NCI-H774 (cell line): ENCODE measurements around the gene CRIP2.

ENCODE experiments used
- DNase-seq: peaks from one replicate; lab custom pipeline; 2025; lab: John Stamatoyannopoulos, UW

The CRIP2 gene

GRCh38 chr14:105476831-105477659 lies 2.4 kb downstream of the CRIP2 start:
- DNase-seq: peak; percentile 86

DNA sequence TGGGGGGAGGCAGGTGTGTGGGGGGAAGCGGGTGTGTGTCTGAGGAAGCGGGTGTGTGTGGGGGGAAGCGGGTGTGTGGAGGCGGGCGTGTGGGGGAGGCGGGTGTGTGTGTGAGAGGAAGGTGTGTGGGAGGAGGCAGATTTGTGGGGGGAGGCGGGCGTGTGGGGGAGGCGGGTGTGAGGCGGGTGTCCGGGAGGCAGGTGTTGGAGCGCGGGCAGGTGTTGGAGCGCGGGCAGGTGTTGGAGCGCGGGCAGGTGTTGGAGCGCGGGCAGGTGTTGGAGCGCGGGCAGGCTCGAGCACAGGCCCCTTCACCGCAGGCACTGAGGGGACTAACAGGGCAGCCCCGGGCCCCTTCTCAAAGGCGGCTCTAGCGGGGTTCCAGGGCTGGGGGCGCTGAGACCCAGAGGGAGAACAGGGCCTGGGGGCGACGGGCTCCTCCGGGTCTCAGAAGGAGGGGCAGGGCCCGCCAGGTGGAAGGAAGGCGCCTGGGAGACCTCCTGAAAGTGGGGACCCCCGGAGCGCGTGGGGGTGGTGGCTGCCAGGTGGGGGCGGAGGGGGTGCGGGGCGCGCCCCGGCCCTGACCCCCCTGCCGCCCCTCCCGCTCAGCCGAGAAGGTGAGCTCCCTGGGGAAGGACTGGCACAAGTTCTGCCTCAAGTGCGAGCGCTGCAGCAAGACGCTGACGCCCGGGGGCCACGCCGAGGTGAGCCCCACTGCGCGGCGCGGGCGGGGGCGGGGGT lies 3.2 kb downstream of the CRIP2 start:
- no peak for DNase-seq

- no peak for DNase-seq
Measured at GRCh38 chr14:105478398-105479251, 4.0 kb downstream of the CRIP2 start.

DNA sequence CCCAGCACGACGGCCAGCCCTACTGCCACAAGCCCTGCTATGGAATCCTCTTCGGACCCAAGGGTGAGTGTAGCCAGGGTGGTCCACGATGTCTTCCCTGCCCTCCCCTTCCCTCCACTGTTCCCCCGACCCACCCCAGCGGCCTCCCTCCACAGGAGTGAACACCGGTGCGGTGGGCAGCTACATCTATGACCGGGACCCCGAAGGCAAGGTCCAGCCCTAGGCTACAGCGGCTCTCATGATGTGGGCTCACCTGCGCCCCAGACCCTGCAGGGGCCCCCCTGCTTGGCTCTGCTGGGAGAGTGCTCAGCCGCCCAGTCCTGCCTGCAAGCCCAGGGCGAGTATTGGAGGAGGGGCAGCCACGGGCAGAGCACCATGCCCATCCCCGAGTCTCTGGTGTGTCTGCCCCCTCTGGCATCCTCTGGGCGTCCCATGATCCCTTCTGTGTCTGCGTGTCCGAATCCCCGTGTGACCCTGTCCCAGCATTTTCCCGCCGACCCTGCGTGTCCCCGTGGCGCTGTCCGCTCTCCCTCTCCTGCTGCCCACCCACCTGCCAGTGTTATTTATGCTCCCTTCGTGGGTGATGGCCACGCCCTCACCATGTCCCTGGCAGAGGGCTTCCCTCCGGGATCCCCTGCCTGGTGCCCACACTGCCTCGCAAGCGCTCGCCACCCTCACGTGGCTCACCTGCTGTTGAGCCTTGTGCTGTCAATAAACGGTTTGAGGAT lies 5.0 kb downstream of the CRIP2 start:
- peak; percentile 11 for DNase-seq

DNA sequence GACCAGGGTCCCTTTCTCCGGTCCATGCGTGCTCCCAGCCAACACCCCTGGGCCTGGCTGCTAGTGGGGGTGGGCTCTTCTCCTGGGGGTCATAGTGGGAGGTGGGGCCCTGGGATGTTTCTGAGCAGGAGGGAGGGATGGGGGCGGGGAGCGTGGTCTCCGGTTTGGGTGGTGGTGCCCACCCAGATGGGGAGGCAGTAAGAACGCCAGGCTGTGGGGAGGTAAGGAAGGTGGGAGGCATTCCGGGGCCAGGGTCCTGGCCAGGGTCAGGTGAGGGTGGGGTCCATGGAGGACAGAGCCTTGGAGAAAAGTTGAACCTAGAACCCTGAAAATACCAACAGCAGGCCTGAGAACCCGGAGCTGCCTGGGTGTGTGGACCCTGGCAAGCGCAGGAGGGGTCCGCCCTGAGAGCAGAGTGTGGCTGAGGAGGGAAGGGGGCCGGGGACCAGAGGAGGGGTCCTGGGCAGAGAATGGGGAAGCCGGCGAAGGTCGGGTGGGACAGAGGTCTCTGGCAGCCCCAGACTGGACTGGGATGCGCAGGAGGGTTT lies 5.7 kb downstream of the CRIP2 start:
- DNase-seq: no peak

- DNase-seq: peak; percentile 82
Measured at GRCh38 chr14:105480807-105481801, 6.5 kb downstream of the CRIP2 start.

- peak; percentile 95 for DNase-seq
Measured at GRCh38 chr14:105481886-105482457, 7.4 kb downstream of the CRIP2 start.

- no peak for DNase-seq
Measured at GRCh38 chr14:105482486-105483110, 8.0 kb downstream of the CRIP2 start.

DNA sequence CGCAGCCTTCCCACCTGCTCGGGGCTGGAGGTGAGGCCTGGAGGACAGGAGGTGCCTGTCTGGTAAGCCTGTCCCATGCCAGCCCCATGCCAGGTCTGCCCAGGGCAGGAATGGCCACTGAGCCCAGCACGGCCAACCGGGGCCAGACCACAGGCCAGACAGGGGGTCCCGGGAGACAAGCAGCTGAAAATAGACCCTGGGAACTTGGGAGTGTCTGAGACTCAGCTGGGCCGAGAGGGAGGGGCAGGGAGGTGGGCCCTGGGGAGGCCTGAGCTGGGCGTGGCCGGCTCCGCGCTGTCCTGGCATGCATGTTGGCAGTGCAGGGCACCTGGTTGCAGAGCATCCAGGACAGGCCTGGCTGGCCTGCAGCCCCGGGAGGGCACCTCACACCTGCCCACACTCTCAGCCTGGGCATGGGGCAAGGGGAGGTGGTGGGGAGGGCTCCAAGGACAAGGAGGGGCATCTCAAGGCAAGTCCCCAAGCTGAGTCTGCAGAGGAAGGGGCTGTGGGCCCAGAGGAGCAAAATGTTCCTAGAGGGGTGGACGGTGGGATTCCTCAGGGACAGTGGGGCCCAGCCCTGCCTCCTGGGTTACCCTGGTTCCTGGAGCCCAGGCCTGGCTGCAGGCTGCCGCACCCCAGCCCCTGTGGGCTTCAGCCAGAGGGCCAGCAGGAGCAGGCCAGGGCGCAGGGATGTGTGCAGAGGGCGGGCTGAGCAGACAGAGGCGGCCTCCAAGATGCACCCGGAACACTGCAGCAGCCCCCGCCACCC lies 8.9 kb downstream of the CRIP2 start:
- DNase-seq: no peak

DNA sequence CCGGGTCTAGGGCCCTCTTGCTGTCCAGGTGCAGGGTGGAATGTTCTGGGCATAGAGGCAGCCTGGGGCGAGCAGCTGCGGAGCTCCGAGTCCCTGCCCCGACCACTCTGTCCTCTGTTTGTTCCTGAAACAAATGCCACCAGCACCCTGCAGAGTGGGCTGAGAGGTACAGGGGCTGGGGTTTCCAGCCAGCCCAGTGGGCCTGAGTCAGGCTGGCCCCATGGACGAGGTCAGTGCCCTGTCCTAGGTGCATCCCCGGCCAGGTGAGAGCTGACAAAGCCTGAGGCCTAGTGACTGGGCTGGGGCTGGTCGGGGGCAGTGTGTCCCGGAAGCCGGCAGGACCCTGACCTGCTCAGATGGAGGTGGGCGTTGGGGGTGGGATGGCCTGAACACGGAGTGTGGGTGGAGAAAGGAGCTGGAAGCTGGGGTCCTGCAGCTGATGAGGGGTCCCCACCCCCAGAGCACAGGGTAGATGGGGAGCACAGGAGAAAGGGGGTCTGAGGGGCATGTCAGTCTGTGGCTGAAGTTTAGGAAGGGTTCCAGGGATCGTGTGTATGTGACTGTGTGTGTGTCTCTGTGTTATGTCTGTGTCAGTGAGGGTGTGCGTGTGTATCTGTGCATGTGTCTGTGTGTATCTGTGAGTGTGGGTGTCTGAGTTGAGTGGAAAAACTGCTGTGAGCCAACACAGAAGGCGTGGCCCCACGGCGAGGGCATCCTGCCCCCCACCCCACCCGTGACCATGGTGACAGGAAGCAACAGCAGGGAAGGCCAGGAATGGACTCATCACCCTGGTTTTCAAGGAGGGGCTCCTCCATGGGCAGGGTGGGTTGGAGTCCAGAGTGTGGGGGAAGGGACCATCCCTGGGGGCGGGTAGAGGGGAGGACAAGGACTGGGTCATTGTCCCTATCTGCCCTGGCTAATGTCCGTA lies 9.7 kb downstream of the CRIP2 start:
- no peak for DNase-seq

DNA sequence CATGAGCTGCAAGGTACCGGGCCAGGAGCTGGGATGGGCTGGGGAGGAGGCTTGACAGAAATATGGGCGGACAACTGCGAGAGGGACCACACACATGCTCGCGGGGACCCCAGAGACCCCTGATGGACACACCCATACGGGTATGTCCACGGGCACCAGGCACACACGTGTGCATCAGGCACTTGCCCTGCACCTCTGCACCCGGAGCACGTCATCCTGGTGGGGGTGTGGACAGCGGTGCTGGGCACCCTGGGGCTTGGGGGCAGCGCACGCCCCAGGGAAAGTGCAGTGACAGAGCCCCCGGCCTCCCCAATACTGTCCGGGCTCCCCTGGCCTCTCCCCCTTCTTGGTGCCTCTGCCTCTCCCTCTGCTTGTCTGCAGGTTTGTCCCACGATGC lies 10.4 kb downstream of the CRIP2 start:
- DNase-seq: no peak

- DNase-seq: peak; percentile 27
Measured at GRCh38 chr14:105485739-105486162, 11.1 kb downstream of the CRIP2 start.

GRCh38 chr14:105486163-105486973 lies 11.7 kb downstream of the CRIP2 start, which contains the start of gene CRIP1:
Gene CRIP1 (plus strand): TSS chr14:105486886. CDS start chr14:105487260, 374 bp downstream.
- no peak for DNase-seq

DNA sequence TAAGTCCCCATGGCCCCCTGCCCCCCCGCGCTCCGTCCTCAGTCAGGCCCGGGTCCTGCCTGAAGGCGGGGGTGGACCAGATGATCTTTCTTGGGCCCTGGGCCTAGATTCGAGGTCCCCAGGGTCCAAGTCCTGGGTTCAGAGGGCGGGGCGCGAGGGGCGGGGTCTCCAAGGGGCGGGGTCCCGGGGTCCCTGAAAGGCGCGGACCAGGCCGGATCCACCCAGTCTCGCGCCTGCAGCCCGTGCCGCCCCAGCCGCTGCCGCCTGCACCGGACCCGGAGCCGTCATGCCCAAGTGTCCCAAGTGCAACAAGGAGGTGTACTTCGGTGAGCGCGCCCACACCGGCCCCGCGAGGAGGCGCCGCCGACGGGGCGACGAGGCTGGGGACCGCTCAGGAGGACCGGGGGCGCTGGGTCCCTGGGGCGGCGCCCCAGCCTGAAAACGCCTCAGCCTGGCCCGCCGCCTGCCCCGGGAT lies 12.4 kb downstream of the CRIP2 start:
- DNase-seq: no peak

GRCh38 chr14:105487449-105487985 lies 12.9 kb downstream of the CRIP2 start:
- DNase-seq: peak; percentile 16
